ENCODE results near the gene SPEN.
"Not testable (repeated sequence)": the region's sequence is repeated elsewhere in the genome, so short reads cannot be mapped to it uniquely, and the experiment has no call there.

SPEN gene

GRCh38 chr1:15892857-15893599 lies 45.5 kb downstream of the SPEN start:
- DNase-seq (ENCODE audit: low read depth in 2 of 2): not testable (repeated sequence)

GRCh38 chr1:15895233-15895632 lies 47.7 kb downstream of the SPEN start:
- no peak for DNase-seq (ENCODE audit: low read depth in 2 of 2)

- DNase-seq (ENCODE audit: low read depth in 2 of 2): not testable (repeated sequence)
These were observed 49.5 kb downstream of the SPEN start for GRCh38 chr1:15896841-15897610.

- DNase-seq (ENCODE audit: low read depth in 2 of 2): no peak
These were observed 51.8 kb downstream of the SPEN start for GRCh38 chr1:15899266-15899665.

DNA sequence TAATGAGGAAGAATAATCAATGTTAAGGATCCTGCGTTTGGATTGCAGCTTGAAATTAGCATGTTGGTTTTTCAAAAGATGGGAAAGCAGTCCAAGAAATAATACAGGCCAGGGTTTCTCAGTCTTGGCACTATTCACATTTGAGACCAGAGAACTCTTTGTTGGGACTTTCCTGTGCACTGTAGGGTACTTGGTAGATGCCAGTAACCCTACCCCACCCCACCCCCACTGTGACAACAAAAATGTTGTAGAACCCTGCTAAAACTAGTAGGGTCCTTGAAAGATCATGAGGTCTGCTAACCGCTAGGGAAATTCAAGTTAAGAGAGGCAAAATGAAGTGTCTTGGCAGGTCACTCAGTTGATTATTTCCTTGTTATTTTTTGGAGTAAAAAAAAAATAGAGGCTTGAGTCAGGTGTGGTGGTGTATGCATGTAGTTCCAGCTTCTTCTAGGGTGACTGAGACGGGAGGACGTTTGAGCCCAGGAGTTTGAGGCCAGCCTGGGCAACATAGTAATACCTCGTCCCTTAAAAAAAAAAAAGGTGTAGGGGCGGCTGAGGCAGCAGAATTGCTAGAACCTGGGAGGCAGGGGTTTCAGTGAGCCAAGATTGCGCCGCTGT lies 53.3 kb downstream of the SPEN start:
- no peak for DNase-seq (ENCODE audit: low read depth in 2 of 2)

GRCh38 chr1:15902882-15903281 lies 55.4 kb downstream of the SPEN start:
- DNase-seq (ENCODE audit: low read depth in 2 of 2): no peak

DNA sequence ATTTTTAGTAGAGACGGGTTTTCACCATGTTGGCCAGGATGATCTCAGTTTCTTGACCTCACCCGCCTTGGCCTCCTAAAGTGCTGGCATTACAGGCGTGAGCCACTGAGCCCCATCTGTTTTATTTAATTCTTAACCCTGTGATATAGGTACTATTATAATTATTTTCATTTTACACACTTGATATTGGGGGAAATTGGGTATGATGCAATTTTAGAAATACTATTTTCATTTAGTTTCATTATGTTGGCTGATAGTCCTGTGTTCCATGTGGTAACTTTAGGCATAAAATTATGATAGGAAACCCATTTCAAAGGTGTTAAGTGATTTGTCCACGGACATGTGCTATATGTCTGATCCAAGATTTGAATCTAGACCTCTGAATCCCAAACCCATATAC lies 61.1 kb downstream of the SPEN start:
- no peak for DNase-seq (ENCODE audit: low read depth in 2 of 2)

GRCh38 chr1:15911141-15911540 lies 63.6 kb downstream of the SPEN start:
- DNase-seq (ENCODE audit: low read depth in 2 of 2): no peak

DNA sequence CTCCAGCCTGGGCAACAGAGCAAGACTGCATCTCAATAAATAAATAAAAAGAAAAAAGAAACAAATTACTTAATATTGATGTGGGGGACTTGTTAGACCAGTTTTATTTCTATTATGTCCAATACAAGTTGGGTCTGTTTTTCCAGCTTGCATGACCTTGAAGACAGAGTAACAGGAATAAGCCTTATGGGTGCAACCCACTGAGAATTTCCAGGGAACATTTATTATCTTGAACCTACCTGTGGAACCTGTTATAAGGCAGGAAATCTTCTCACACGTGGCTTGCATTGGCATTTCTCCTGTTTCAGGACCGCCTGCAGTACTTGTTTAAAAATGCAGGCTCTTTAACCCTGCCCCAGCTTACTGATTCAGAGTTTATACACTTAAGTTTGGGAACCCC lies 64.4 kb downstream of the SPEN start:
- DNase-seq (ENCODE audit: low read depth in 2 of 2): no peak

DNA sequence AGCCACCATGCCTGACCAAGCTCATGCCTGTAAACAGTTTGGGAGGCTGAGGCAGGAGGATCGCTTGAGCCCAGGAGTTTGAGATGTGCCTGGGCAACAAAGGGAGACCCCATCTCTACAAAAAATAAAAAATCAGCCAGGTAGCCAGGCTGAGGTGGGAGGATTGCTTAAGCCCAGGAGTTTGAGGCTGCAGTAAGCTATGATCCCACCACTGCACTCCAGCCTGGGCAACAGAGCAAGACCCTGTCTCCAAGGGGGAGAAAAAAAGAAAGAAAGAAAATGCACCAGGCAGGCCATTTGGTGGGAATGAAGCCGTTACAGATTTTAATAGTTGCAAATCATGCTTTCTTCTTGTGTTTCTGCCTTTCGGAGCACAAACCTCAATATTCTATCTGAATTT lies 66.1 kb downstream of the SPEN start:
- DNase-seq (ENCODE audit: low read depth in 2 of 2): not testable (repeated sequence)

DNA sequence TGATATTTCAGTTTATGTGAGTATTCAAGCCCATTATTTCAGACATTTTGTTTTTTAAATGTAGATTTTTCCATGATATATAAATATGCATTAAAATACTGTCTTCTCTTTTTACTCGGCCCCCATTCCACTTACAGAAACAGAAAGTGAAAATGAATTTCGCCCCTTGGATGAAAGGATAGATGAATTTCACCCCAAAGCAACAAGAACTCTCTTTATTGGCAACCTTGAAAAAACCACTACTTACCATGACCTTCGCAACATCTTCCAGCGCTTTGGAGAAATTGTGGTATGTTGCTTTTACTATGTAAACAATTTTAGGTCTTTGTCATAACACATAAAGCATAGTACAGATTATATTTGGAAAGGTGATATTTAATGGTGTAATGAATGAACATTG lies 68.5 kb downstream of the SPEN start:
- DNase-seq (ENCODE audit: low read depth in 2 of 2): no peak

DNA sequence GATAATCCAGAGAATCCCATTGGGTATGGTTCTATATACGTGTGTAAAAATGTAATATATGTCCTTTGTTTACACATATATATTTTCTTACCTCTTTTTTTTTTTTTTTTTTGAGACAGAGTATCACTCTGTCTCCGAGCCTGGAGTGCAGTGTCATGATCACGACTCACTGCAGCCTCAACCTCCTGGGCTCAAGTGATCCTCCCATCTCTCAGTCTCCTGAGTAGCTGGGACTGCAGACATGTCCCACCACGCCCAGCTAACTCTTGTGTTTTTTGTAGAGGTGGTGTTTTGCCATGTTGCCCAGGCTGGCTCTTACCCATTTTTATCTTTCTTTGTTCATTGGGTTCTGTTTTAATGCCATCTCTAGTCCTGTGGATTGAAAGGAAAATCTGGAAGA lies 68.9 kb downstream of the SPEN start:
- DNase-seq (ENCODE audit: low read depth in 2 of 2): no peak

GRCh38 chr1:15916916-15917315 lies 69.4 kb downstream of the SPEN start:
- no peak for DNase-seq (ENCODE audit: low read depth in 2 of 2)

- DNase-seq (ENCODE audit: low read depth in 2 of 2): peak; percentile 65 to 68
These were observed 71.6 kb downstream of the SPEN start for GRCh38 chr1:15918962-15919715.

DNA sequence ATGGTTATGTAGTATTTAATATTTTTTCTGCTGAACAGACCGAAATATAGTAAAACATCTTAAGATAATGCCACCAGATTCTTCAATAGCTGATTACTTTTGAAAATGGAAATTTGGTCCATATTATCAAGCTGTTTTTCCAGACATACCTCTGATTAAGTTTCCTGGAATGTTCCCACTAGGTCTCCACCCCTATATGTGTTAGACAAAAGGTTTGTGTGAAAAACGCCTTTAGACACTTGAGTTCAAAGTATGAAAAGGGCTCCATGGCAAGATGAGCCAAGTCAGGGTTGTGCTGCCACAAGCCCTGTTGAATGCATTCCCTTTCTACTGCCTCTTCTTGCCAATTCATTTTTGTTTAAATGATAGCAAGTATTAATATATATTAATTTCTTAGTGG lies 75.7 kb downstream of the SPEN start:
- DNase-seq (ENCODE audit: low read depth in 2 of 2): peak; percentile 18 to 20

DNA sequence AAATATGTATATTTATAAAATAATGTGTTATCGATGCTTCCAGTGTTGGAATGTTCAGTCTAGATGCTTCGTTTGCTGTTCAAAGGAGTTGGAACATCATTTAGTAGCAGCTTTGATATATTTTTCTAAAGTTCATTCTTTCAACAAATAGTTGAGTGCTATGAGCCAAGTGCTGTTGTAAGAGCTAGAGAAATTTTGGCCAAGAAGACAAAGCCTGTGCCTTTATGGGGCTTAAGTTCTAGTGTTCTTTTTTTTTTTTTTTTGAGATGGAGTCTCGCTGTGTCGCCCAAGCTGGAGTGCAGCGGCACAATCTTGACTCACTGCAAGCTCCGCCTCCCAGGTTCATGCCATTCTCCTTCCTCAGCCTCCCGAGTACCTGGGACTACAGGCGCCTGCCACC lies 78.9 kb downstream of the SPEN start:
- DNase-seq (ENCODE audit: low read depth in 2 of 2): not testable (repeated sequence)

DNA sequence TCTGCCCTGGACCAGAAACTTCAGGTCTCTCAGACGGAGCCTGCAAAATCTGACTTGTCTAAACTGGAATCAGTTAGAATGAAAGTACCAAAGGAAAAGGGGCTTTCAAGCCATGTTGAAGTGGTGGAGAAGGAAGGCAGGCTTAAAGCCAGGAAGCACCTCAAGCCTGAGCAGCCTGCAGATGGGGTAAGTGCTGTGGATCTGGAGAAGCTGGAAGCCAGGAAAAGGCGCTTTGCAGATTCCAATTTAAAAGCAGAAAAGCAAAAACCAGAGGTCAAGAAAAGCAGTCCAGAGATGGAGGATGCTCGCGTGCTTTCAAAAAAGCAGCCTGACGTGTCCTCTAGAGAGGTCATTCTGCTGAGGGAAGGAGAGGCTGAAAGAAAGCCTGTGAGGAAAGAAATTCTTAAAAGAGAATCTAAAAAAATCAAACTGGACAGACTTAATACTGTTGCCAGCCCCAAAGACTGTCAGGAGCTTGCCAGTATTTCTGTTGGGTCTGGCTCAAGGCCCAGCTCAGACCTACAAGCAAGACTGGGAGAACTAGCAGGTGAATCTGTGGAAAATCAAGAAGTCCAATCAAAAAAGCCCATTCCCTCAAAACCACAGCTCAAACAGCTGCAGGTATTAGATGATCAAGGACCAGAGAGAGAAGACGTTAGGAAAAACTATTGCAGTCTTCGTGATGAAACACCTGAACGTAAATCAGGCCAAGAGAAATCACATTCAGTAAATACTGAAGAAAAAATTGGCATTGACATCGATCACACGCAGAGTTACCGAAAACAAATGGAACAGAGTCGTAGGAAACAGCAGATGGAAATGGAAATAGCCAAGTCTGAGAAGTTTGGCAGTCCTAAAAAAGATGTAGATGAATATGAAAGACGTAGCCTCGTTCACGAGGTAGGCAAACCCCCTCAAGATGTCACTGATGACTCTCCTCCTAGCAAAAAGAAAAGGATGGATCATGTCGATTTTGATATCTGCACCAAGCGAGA lies 81.8 kb downstream of the SPEN start:
- DNase-seq (ENCODE audit: low read depth in 2 of 2): no peak

DNA sequence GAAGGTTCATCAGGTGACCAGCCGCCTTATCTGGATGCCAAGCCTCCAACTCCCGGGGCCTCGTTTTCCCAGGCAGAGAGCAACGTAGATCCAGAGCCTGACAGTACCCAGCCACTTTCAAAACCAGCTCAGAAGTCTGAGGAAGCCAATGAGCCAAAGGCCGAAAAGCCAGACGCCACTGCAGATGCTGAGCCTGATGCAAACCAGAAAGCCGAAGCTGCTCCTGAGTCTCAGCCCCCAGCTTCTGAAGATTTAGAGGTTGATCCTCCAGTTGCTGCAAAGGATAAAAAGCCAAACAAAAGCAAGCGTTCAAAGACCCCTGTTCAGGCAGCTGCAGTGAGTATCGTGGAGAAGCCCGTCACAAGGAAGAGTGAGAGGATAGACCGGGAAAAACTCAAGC lies 83.9 kb downstream of the SPEN start:
- DNase-seq (ENCODE audit: low read depth in 2 of 2): no peak

- DNase-seq (ENCODE audit: low read depth in 2 of 2): no peak
These were observed 84.4 kb downstream of the SPEN start for GRCh38 chr1:15931884-15932283.

GRCh38 chr1:15932612-15933011 lies 85.1 kb downstream of the SPEN start:
- DNase-seq (ENCODE audit: low read depth in 2 of 2): no peak

- DNase-seq (ENCODE audit: low read depth in 2 of 2): no peak
These were observed 86.2 kb downstream of the SPEN start for GRCh38 chr1:15933684-15934083.
